K562 (cell line): ENCODE data around the gene SPEG.

Experiments
- ZFX ChIP-seq: sonication (generic); formaldehyde crosslinking; IDR thresholded peaks from 2 replicates; pipeline ENCODE4 v1.8.0; 2022; ENCODE audit warnings: mild to moderate bottlenecking, missing genetic modification reagents, moderate library complexity
- TF ChIP-seq, protein P1 (sequence below), 3 experiments: IDR thresholded peaks in 2 of 3; conservative IDR thresholded peaks in 1 of 3; 2 replicates each; pipeline ENCODE4 v1.5.1; 2011 to 2012; ENCODE audit warnings: low read length in 3 of 3, mild to moderate bottlenecking in 3 of 3, control low read depth in 2 of 3, improper control_type of control experiment in 1 of 3, inconsistent platforms in 1 of 3, low read depth in 1 of 3, mixed read lengths in 1 of 3, moderate library complexity in 1 of 3; ENCODE audit not compliant: insufficient read depth in 2 of 3
- TF ChIP-seq, protein P2 (sequence below): IDR thresholded peaks from 3 replicates; pipeline ENCODE4 v1.6.1; 2011; ENCODE audit warnings: borderline replicate concordance, mild to moderate bottlenecking; ENCODE audit not compliant: insufficient read length, insufficient read depth

DNA sequence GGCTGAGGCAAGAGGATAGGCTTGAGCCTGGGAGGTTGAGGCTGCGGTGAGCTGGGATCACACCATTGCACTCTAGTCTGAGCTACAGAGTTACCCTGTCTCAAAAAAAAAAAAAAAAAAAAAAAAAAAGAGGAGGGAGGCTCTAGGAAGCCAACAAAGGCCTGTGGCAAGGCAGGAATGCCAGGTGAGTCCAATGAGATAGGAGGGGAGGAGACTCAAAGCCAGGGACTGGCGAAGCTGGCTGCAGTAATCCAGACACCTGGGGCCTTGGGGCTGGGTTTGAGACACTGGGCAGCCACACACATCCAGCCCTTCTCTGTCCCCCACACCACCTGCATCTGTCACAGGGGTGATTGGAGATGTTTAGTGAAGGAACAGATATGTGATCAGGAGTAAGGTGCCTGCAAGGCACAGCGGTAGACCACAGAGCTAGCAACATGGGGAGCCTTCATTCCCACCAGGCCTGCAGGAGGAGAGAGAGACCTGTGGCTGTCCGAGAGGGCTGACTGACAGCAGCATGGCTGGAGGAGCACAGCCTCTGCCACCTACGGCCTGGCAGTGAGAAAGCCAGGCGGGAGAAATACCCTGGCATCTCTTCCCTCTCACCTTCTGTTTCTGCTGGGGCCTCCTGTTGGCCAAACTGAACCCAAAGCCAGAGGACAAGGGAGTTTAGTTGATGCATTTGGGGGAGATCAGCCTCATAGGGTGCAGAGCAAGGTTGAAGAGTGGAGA lies 99.5 kb downstream of the SPEG start:
- TF ChIP-seq, protein P1, sequence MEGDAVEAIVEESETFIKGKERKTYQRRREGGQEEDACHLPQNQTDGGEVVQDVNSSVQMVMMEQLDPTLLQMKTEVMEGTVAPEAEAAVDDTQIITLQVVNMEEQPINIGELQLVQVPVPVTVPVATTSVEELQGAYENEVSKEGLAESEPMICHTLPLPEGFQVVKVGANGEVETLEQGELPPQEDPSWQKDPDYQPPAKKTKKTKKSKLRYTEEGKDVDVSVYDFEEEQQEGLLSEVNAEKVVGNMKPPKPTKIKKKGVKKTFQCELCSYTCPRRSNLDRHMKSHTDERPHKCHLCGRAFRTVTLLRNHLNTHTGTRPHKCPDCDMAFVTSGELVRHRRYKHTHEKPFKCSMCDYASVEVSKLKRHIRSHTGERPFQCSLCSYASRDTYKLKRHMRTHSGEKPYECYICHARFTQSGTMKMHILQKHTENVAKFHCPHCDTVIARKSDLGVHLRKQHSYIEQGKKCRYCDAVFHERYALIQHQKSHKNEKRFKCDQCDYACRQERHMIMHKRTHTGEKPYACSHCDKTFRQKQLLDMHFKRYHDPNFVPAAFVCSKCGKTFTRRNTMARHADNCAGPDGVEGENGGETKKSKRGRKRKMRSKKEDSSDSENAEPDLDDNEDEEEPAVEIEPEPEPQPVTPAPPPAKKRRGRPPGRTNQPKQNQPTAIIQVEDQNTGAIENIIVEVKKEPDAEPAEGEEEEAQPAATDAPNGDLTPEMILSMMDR (IDR thresholded peaks at IDR 0.05 in 2 of 3, conservative IDR thresholded peaks at IDR 0.05 in 1 of 3; ENCODE audit: insufficient read depth in 2 of 3, low read depth in 1 of 3, low read length in 3 of 3): no peak
- TF ChIP-seq, protein P2, sequence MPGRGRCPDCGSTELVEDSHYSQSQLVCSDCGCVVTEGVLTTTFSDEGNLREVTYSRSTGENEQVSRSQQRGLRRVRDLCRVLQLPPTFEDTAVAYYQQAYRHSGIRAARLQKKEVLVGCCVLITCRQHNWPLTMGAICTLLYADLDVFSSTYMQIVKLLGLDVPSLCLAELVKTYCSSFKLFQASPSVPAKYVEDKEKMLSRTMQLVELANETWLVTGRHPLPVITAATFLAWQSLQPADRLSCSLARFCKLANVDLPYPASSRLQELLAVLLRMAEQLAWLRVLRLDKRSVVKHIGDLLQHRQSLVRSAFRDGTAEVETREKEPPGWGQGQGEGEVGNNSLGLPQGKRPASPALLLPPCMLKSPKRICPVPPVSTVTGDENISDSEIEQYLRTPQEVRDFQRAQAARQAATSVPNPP: no peak
- TF ChIP-seq ZFX (CRISPR knock-in tag): no peak
